PC-3 (cell line): ENCODE results near the gene CYP27B1. TPM values are rescaled to one million over a fixed set of nuclear protein-coding genes. Genes with fewer than 3 reads are reported as not detected.
A peak's percentile ranks its signal among the peaks of the same experiment; 100 is the strongest.

Experiments used
- ATAC-seq: fragments of 200-7000 bp; cut with Tn5 transposase; 2 replicates; pipeline ENCODE4 v1.9.1; 2020; ENCODE audit warnings: mild to moderate bottlenecking, moderate library complexity
- BruUV-seq: library from RNA; stranded (reverse); fragments of 400-500 nt; replicated peaks from 2 replicates; lab custom pipeline; 2021; lab: Mats Ljungman, UMichigan
- CTCF ChIA-PET: fragments of 300-600 bp; sonication (Branson Sonifier 250); formaldehyde crosslinking; loops from one replicate; lab custom pipeline; 2022; ENCODE audit warnings: antibody characterized with exemption; lab: Charles Lee
- POLR2A ChIA-PET: fragments of 300-600 bp; sonication (Branson Sonifier 250); formaldehyde crosslinking; loops from one replicate; lab custom pipeline; 2022; ENCODE audit warnings: antibody characterized with exemption; ENCODE audit not compliant: unreplicated experiment; lab: Charles Lee
- DNase-seq: peaks from one replicate; pipeline ENCODE4 v3.0.0-alpha.2; 2015
- H2AFZ ChIP-seq: fragments of 300-600 bp; sonication (generic); 2 replicates; pipeline ENCODE4 v1.6.0; 2016; ENCODE audit warnings: antibody characterized with exemption, low read length
- H3F3A ChIP-seq: fragments of 300-600 bp; sonication (generic); one replicate; pipeline ENCODE4 v1.6.0; 2017; ENCODE audit warnings: antibody characterized with exemption, low read length, control low read depth, mild to moderate bottlenecking; ENCODE audit not compliant: unreplicated experiment
- H3K27ac ChIP-seq: fragments of 300-600 bp; sonication (generic); 2 replicates; pipeline ENCODE4 v1.5.1; 2016; ENCODE audit warnings: mild to moderate bottlenecking, low read length
- H3K27me3 ChIP-seq: fragments of 300-600 bp; sonication (generic); 2 replicates; pipeline ENCODE4 v1.6.1; 2016; ENCODE audit warnings: low read length, mixed read lengths
- H3K36me3 ChIP-seq: fragments of 300-600 bp; sonication (generic); 2 replicates; pipeline ENCODE4 v1.6.1; 2016; ENCODE audit warnings: low read depth, mixed run types, low read length, mixed read lengths
- H3K4me1 ChIP-seq: fragments of 300-600 bp; sonication (generic); 2 replicates; pipeline ENCODE4 v1.5.1; 2016; ENCODE audit warnings: low read length; ENCODE audit not compliant: insufficient read depth
- H3K4me2 ChIP-seq: fragments of 300-600 bp; sonication (generic); 2 replicates; pipeline ENCODE4 v1.6.0; 2016; ENCODE audit warnings: low read length
- H3K4me3 ChIP-seq: fragments of 300-600 bp; sonication (generic); 2 replicates; pipeline ENCODE4 v1.5.1; 2016; ENCODE audit warnings: mild to moderate bottlenecking, low read length, mixed read lengths
- H3K79me2 ChIP-seq: fragments of 300-600 bp; sonication (generic); 2 replicates; pipeline ENCODE4 v1.6.1; 2017; ENCODE audit warnings: low read length, mixed read lengths
- H3K9ac ChIP-seq: fragments of 300-600 bp; sonication (generic); 2 replicates; pipeline ENCODE4 v1.6.0; 2016; ENCODE audit warnings: mild to moderate bottlenecking, low read length
- H3K9me2 ChIP-seq: fragments of 300-600 bp; sonication (generic); replicated peaks from 2 replicates; pipeline ENCODE4 v1.6.1; 2016; ENCODE audit warnings: mixed run types, low read length, mixed read lengths
- H3K9me3 ChIP-seq: fragments of 300-600 bp; sonication (generic); 2 replicates; pipeline ENCODE4 v1.6.1; 2016; ENCODE audit warnings: low read length, mixed read lengths
- H4K20me1 ChIP-seq: fragments of 300-600 bp; sonication (generic); 2 replicates; pipeline ENCODE4 v1.6.1; 2016; ENCODE audit warnings: low read length, mixed read lengths
- CTCF ChIP-seq: fragments of 300-600 bp; sonication (generic); conservative IDR thresholded peaks from 2 replicates; pipeline ENCODE4 v1.5.1; 2017; ENCODE audit warnings: antibody characterized with exemption, low read depth, mild to moderate bottlenecking, low read length
- EZH2 ChIP-seq: fragments of 300-600 bp; sonication (generic); IDR thresholded peaks from one replicate; pipeline ENCODE4 v1.6.1; 2017; ENCODE audit warnings: antibody characterized with exemption, mild to moderate bottlenecking, low read length; ENCODE audit not compliant: unreplicated experiment
- EZH2phosphoT487 ChIP-seq: fragments of 300-600 bp; sonication (generic); IDR thresholded peaks from 2 replicates; pipeline ENCODE4 v1.6.1; 2018; ENCODE audit warnings: mild to moderate bottlenecking, antibody characterized with exemption, low read length, borderline replicate concordance
- intact Hi-C: fragments of 100-400 bp; cut with micrococcal nuclease; formaldehyde crosslinking; loops from 2 replicates; pipeline ENCODE4 v1.9.0; 2023
- total RNA-seq: library from RNA; depleted of rRNA; stranded (reverse); fragments of >200 nt; gene quantifications from 2 replicates; pipeline ENCODE4 v1.2.3, GENCODE V29; 2014

The CYP27B1 gene
- total RNA-seq, 1 experiment from 2014 or later, result 8.1 TPM

GRCh38 chr12:57741844-57742738, 24.8 kb downstream of the CYP27B1 start:
- Histone ChIP-seq H3K27ac (no peak overlapping the region), H4K20me1 (no peaks in the 10 kb centered on the region), H3F3A (peaks cover 4% of the 10 kb centered on the region), H3K4me2 (no peak overlapping the region), H3K27me3 (peaks cover 26% of the 10 kb centered on the region), H3K4me3 (no peak overlapping the region), H3K9me2 (no peaks in the 10 kb centered on the region), H3K79me2 (no peaks in the 10 kb centered on the region), H3K36me3 (peaks cover 2% of the 10 kb centered on the region; the same call in 1 of the 2 replicates), H3K4me1 (peaks cover 7% of the 10 kb centered on the region), H2AFZ (no peak overlapping the region), H3K9me3 (no peaks in the 10 kb centered on the region), H3K9ac (no peak overlapping the region)
- ChIA-PET POLR2A (no interaction called here), CTCF (no interaction called here)
- ATAC-seq, result no peak
- no TSS peak for BruUV-seq
- intact Hi-C loops, result no loop called here
- DNase-seq, result peak; percentile 19
- TF ChIP-seq EZH2phosphoT487 (no peak), CTCF (peak; percentile 20; the same call in 1 of the 2 replicates)

- H3K4me1 ChIP-seq, result peaks cover 12% of the 10 kb centered on the region
- CTCF ChIA-PET, result no interaction called here
Measured at GRCh38 chr12:57741413-57741789, 25.5 kb downstream of the CYP27B1 start.

More at GRCh38 chr12:57741413-57741789, 25.5 kb downstream of the CYP27B1 start:
- H4K20me1 ChIP-seq, result no peaks in the 10 kb centered on the region
- no peak overlapping the region for H3K9ac ChIP-seq
- TF ChIP-seq EZH2 (no peak), CTCF (no peak)
- peaks cover 4% of the 10 kb centered on the region for H3F3A ChIP-seq
- no peaks in the 10 kb centered on the region for H3K9me3 ChIP-seq
- intact Hi-C loops, result no loop called here
- H3K79me2 ChIP-seq, result no peaks in the 10 kb centered on the region
- no peaks in the 10 kb centered on the region for H3K9me2 ChIP-seq
- no peak overlapping the region for H3K27ac ChIP-seq
- H2AFZ ChIP-seq, result no peak overlapping the region
- H3K27me3 ChIP-seq, result peaks cover 33% of the 10 kb centered on the region
- H3K4me3 ChIP-seq, result no peak overlapping the region
- no peaks in the 10 kb centered on the region for H3K36me3 ChIP-seq
- no peak for ATAC-seq
- BruUV-seq, result no TSS peak
- DNase-seq, result no peak
- POLR2A ChIA-PET, result no interaction called here
- no peak overlapping the region for H3K4me2 ChIP-seq
